Endothelial cell of umbilical vein (primary cell): ENCODE data around the gene GRIK3. TPM values are rescaled to one million over a fixed set of nuclear protein-coding genes. Genes with fewer than 3 reads are reported as not detected.

Experiments
- BruUV-seq: library from RNA; stranded (reverse); fragments of 400-500 nt; replicated peaks from 2 replicates; lab custom pipeline; 2021; lab: Mats Ljungman, UMichigan
- CTCF ChIA-PET: fragments of 300-600, 350-600 bp; sonication (Branson Sonifier 250); formaldehyde crosslinking; loops from one replicate; lab custom pipeline; 2021; ENCODE audit warnings: antibody characterized with exemption, inconsistent platforms; lab: Charles Lee
- POLR2A ChIA-PET: fragments of 300-600, 350-600 bp; sonication (Branson Sonifier 250); formaldehyde crosslinking; loops from one replicate; lab custom pipeline; 2021; ENCODE audit warnings: antibody characterized with exemption, inconsistent platforms; lab: Charles Lee
- DNase-seq: peaks from one replicate; pipeline ENCODE4 v3.0.0-alpha.2; 2011; ENCODE audit warnings: low read depth, low spot score
- FAIRE-seq: peaks from 2 replicates; lab custom pipeline; 2011; peaks lifted over from hg19 to GRCh38; lab: Jason Lieb, UNC
- H2AFZ ChIP-seq: 2 replicates; pipeline ENCODE4 v1.6.0; 2012; ENCODE audit warnings: low read depth, low read length, control low read depth, inconsistent platforms
- H3K27ac ChIP-seq: 2 replicates; pipeline ENCODE4 v1.5.1; 2011; ENCODE audit warnings: low read depth, mild to moderate bottlenecking, control low read depth, low read length, moderate library complexity; ENCODE audit not compliant: insufficient read depth
- H3K27me3 ChIP-seq, 2 experiments: 2 replicates each; pipeline versions ENCODE4 v1.6.0 to v1.6.1; 2011; ENCODE audit warnings: low read length in 2 of 2, mixed read lengths in 1 of 2; ENCODE audit not compliant: control insufficient read depth in 2 of 2, insufficient read depth in 2 of 2
- H3K36me3 ChIP-seq, 2 experiments: 2 replicates in 1 of 2; 3 replicates in 1 of 2; pipeline ENCODE4 v1.5.1; 2011; ENCODE audit warnings: low read length in 2 of 2, mild to moderate bottlenecking in 1 of 2, moderate library complexity in 1 of 2; ENCODE audit not compliant: control insufficient read depth in 2 of 2, insufficient read depth in 2 of 2; ENCODE audit errors: extremely low read depth in 1 of 2
- H3K4me1 ChIP-seq: 3 replicates; pipeline ENCODE4 v1.5.1; 2011; ENCODE audit warnings: mild to moderate bottlenecking, low read length; ENCODE audit not compliant: control insufficient read depth, insufficient read depth; ENCODE audit errors: extremely low read depth
- H3K4me2 ChIP-seq: 2 replicates; pipeline ENCODE4 v1.6.1; 2011; ENCODE audit warnings: low read length, control low read depth, mixed read lengths; ENCODE audit not compliant: insufficient read depth
- H3K4me3 ChIP-seq, 3 experiments: fragments of 200-600 bp in 1 of 3; sonication (generic), shearing (Covaris generic) in 1 of 3; replicated peaks in 1 of 3; 2 replicates each; pipeline ENCODE4 v1.5.1; 2011 to 2016; ENCODE audit warnings: control low read depth in 3 of 3, low read length in 3 of 3, mild to moderate bottlenecking in 2 of 3, inconsistent platforms in 1 of 3, low read depth in 1 of 3, moderate library complexity in 1 of 3; ENCODE audit not compliant: insufficient read depth in 1 of 3
- H3K79me2 ChIP-seq: 2 replicates; pipeline ENCODE4 v1.6.0; 2012; ENCODE audit warnings: low read length, inconsistent platforms; ENCODE audit not compliant: control insufficient read depth, insufficient read depth
- H3K9ac ChIP-seq: replicated peaks from 2 replicates; pipeline ENCODE3; 2011; ENCODE audit warnings: low read length, control low read depth; ENCODE audit not compliant: insufficient read depth; ENCODE audit errors: extremely low read depth
- H3K9me1 ChIP-seq: replicated peaks from 3 replicates; pipeline ENCODE4 v1.6.0; 2011; ENCODE audit warnings: mild to moderate bottlenecking, low read length; ENCODE audit not compliant: control insufficient read depth, insufficient read depth; ENCODE audit errors: extremely low read depth
- H3K9me3 ChIP-seq: replicated peaks from 2 replicates; pipeline ENCODE4 v1.5.1; 2012; ENCODE audit warnings: low read length, inconsistent platforms; ENCODE audit not compliant: control insufficient read depth, insufficient read depth
- H4K20me1 ChIP-seq: replicated peaks from 2 replicates; pipeline ENCODE3; 2011; ENCODE audit warnings: mild to moderate bottlenecking, low read length; ENCODE audit not compliant: control insufficient read depth, insufficient read depth; ENCODE audit errors: extremely low read depth
- CTCF ChIP-seq, 2 donors: IDR thresholded peaks; 1 replicate in 1 of 2; 2 replicates in 1 of 2; pipeline ENCODE4 v1.5.1; 2011; ENCODE audit warnings: low read length in 2 of 2, mild to moderate bottlenecking in 2 of 2, moderate library complexity in 2 of 2, control low read depth in 1 of 2, inconsistent platforms in 1 of 2, low read depth in 1 of 2; ENCODE audit not compliant: insufficient read depth in 1 of 2; ENCODE audit errors: extremely low read depth in 1 of 2
- EZH2 ChIP-seq: IDR thresholded peaks from 2 replicates; pipeline ENCODE4 v1.6.1; 2012; ENCODE audit warnings: borderline replicate concordance, low read depth, mild to moderate bottlenecking, moderate library complexity, low read length, inconsistent platforms; ENCODE audit not compliant: severe bottlenecking
- FOS ChIP-seq: IDR thresholded peaks from 2 replicates; pipeline ENCODE4 v1.6.1; 2011; ENCODE audit warnings: mild to moderate bottlenecking, low read length, moderate library complexity, borderline replicate concordance; ENCODE audit not compliant: insufficient read depth
- GATA2 ChIP-seq: IDR thresholded peaks from 2 replicates; pipeline ENCODE4 v1.7.0; 2011; ENCODE audit warnings: low read depth, mild to moderate bottlenecking, moderate library complexity, mixed read lengths, low read length; ENCODE audit not compliant: insufficient read length, insufficient read depth
- JUN ChIP-seq: IDR thresholded peaks from 2 replicates; pipeline ENCODE4 v1.6.1; 2011; ENCODE audit warnings: borderline replicate concordance, low read depth; ENCODE audit not compliant: insufficient read length, insufficient read depth
- MAX ChIP-seq: IDR thresholded peaks from 2 replicates; pipeline ENCODE4 v1.6.1; 2011; ENCODE audit not compliant: insufficient read depth, insufficient read length
- MYC ChIP-seq: IDR thresholded peaks from one replicate; pipeline ENCODE4 v1.6.1; 2011; ENCODE audit warnings: mild to moderate bottlenecking, low read depth, low read length
- POLR2A ChIP-seq: IDR thresholded peaks from 2 replicates; pipeline ENCODE4 v1.6.1; 2012; ENCODE audit warnings: low read depth, mild to moderate bottlenecking, control low read depth, low read length
- POLR2AphosphoS5 ChIP-seq: IDR thresholded peaks from 2 replicates; pipeline ENCODE4 v1.6.1; 2012; ENCODE audit warnings: low read depth, mild to moderate bottlenecking, control low read depth, low read length, moderate library complexity; ENCODE audit not compliant: insufficient read depth
- dilution Hi-C: fragments of 300-500 bp; cut with MboI; formaldehyde crosslinking; loops from one replicate; pipeline ENCODE4 v1.15.0; 2019; ENCODE audit warnings: low sequenced_read_pairs; ENCODE audit not compliant: extremely low pct_ligation_motif_present
- intact Hi-C: fragments of 100-400 bp; cut with micrococcal nuclease; formaldehyde crosslinking; loops from one replicate; pipeline ENCODE4 v1.10.0; 2022
- polyA plus RNA-seq, 4 experiments: library from polyadenylated mRNA; depleted of rRNA in 3 of 4; stranded (reverse) in 3 of 4; unstranded in 1 of 4; fragments of >200 nt; gene quantifications; 2 replicates each; pipeline versions ENCODE4 v1.2.1 to v1.2.3, GENCODE V29; 2011 to 2012; ENCODE audit warnings: missing spikeins in 1 of 4
- total RNA-seq: library from RNA; stranded (reverse); gene quantifications from 2 replicates; pipeline ENCODE4 v1.2.3, GENCODE V29; 2021

The GRIK3 gene
- total and polyA plus RNA-seq, 2 donors (not counting 3 experiments of a cell fraction or from before 2014, with no cell fraction given): not detected

GRCh38 chr1:37078866-37079265, 44.6 kb upstream of the GRIK3 start:
- TF ChIP-seq POLR2A: no peak
- no peak for TF ChIP-seq FOS
- TF ChIP-seq MAX: no peak
- no peak for TF ChIP-seq CTCF (IDR thresholded peaks at IDR 0.05; ENCODE audit: extremely low read depth in 1 of 2, insufficient read depth in 1 of 2, low read depth in 1 of 2, low read length in 2 of 2)
- no peak for TF ChIP-seq POLR2AphosphoS5
- TF ChIP-seq GATA2: no peak
- no peak for TF ChIP-seq JUN
- TF ChIP-seq EZH2: no peak
- no peak for TF ChIP-seq MYC
- H3K27ac ChIP-seq: no peak overlapping the region
- no peak overlapping the region for H2AFZ ChIP-seq
- FAIRE-seq (no peak), DNase-seq (no peak)
- BruUV-seq: no TSS peak
- no peaks in the 10 kb centered on the region for H3K9me1 ChIP-seq
- ChIA-PET CTCF (no interaction called here), POLR2A (no interaction called here)
- H3K4me2 ChIP-seq: no peak overlapping the region
- no peak overlapping the region for H3K9ac ChIP-seq
- no peaks in the 10 kb centered on the region for H3K36me3 ChIP-seq
- no peaks in the 10 kb centered on the region for H4K20me1 ChIP-seq
- H3K4me1 ChIP-seq: no peaks in the 10 kb centered on the region
- dilution Hi-C loops (no loop called here), intact Hi-C loops (no loop called here)
- no peaks in the 10 kb centered on the region for H3K79me2 ChIP-seq
- H3K9me3 ChIP-seq: no peaks in the 10 kb centered on the region
- no peaks in the 10 kb centered on the region for H3K27me3 ChIP-seq
- no peak overlapping the region for H3K4me3 ChIP-seq
